ENCODE results near the gene CELA1. TPM values are rescaled to one million over a fixed set of nuclear protein-coding genes. Genes with fewer than 3 reads are reported as not detected.
"Not testable (repeated sequence)": the region's sequence is repeated elsewhere in the genome, so short reads cannot be mapped to it uniquely, and the experiment has no call there.

The CELA1 gene
- total RNA-seq, 1 experiment from 2014 or later, result not detected

DNA sequence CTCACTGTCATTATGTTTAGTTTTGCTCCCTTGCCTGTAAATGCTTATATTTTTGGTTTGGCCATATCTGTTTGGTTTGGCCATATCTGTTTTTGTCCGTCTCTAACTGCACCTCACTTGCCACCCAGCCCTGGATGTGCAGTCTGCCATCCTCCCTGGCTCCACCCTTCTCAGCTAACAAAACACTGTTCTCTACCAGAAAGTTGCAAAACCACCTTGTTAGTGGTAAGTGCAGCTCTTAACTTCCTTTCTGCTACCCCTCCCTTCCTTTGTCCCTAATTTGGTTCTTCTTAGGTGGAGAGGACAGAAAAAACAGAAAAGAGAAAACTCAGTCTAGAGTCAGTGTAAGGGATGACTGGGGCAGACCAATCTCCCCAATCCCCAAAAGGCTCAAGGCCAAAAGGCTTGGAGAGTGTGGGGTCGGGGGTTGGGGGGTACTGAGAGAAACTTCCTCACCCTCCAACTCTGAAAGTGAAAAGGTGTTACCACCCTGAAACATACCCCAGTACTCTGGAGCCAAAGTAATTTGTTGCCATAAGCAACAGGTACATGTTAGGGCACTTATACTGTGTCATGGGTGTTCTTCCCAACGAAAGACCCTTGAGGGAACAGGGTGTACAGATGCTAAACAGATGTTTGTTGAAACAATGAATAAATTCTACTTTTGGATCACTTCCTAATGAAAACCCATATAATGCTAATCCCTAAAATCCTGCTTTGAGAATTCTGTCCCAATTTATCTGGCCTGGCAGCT is 27.5 kb downstream of the CELA1 start:
- POLR2A ChIA-PET (ENCODE audit: low non-redundant PET), result no interaction called here
- H3K9me3 ChIP-seq (ENCODE audit: low read depth, low read length, poor library complexity, severe bottlenecking), result no peaks in the 10 kb centered on the region
- TF ChIP-seq EZH2 (IDR thresholded peaks at IDR 0.05; ENCODE audit: borderline replicate concordance, low read depth, low read length, poor library complexity, severe bottlenecking), result no peak
- TF ChIP-seq, protein P1, sequence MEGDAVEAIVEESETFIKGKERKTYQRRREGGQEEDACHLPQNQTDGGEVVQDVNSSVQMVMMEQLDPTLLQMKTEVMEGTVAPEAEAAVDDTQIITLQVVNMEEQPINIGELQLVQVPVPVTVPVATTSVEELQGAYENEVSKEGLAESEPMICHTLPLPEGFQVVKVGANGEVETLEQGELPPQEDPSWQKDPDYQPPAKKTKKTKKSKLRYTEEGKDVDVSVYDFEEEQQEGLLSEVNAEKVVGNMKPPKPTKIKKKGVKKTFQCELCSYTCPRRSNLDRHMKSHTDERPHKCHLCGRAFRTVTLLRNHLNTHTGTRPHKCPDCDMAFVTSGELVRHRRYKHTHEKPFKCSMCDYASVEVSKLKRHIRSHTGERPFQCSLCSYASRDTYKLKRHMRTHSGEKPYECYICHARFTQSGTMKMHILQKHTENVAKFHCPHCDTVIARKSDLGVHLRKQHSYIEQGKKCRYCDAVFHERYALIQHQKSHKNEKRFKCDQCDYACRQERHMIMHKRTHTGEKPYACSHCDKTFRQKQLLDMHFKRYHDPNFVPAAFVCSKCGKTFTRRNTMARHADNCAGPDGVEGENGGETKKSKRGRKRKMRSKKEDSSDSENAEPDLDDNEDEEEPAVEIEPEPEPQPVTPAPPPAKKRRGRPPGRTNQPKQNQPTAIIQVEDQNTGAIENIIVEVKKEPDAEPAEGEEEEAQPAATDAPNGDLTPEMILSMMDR (conservative IDR thresholded peaks at IDR 0.05; ENCODE audit: low read depth, low read length), result no peak
- no TSS peak for BruUV-seq (replicated peaks)
- H3K4me1 ChIP-seq (ENCODE audit: insufficient read depth, low read length, poor library complexity, severe bottlenecking), result no peaks in the 10 kb centered on the region
- H3K4me3 ChIP-seq (ENCODE audit: low read depth, low read length, poor library complexity, severe bottlenecking), result no peak overlapping the region
- no peaks in the 10 kb centered on the region for H3K27me3 ChIP-seq (replicated peaks; ENCODE audit: insufficient read depth, low read depth, low read length, poor library complexity)
- DNase-seq (ENCODE audit: low spot score), result no peak
- H3K36me3 ChIP-seq (ENCODE audit: insufficient read depth, low read length, poor library complexity, severe bottlenecking), result no peaks in the 10 kb centered on the region
- CTCF ChIA-PET, result no interaction called here
- intact Hi-C loops (cut with micrococcal nuclease; ENCODE audit: unreplicated experiment), result no loop called here
- H3K27ac ChIP-seq (ENCODE audit: low read depth, low read length, poor library complexity, severe bottlenecking), result no peak overlapping the region

GRCh38 chr12:51318057-51318806 is 28.2 kb downstream of the CELA1 start:
- DNase-seq (ENCODE audit: low spot score); H3K9me3 ChIP-seq (ENCODE audit: low read depth, low read length, poor library complexity, severe bottlenecking); intact Hi-C loops (cut with micrococcal nuclease; ENCODE audit: unreplicated experiment); POLR2A ChIA-PET (ENCODE audit: low non-redundant PET); H3K4me1 ChIP-seq (ENCODE audit: insufficient read depth, low read length, poor library complexity, severe bottlenecking); CTCF ChIA-PET; H3K36me3 ChIP-seq (ENCODE audit: insufficient read depth, low read length, poor library complexity, severe bottlenecking); H3K27ac ChIP-seq (ENCODE audit: low read depth, low read length, poor library complexity, severe bottlenecking); H3K27me3 ChIP-seq (replicated peaks; ENCODE audit: insufficient read depth, low read depth, low read length, poor library complexity); BruUV-seq (replicated peaks); H3K4me3 ChIP-seq (ENCODE audit: low read depth, low read length, poor library complexity, severe bottlenecking): not testable (repeated sequence)

- Histone ChIP-seq H3K4me1 (ENCODE audit: insufficient read depth, low read length, poor library complexity, severe bottlenecking) (no peaks in the 10 kb centered on the region), H3K27me3 (replicated peaks; ENCODE audit: insufficient read depth, low read depth, low read length, poor library complexity) (no peaks in the 10 kb centered on the region), H3K36me3 (ENCODE audit: insufficient read depth, low read length, poor library complexity, severe bottlenecking) (no peaks in the 10 kb centered on the region), H3K9me3 (ENCODE audit: low read depth, low read length, poor library complexity, severe bottlenecking) (no peaks in the 10 kb centered on the region), H3K4me3 (ENCODE audit: low read depth, low read length, poor library complexity, severe bottlenecking) (no peak overlapping the region), H3K27ac (ENCODE audit: low read depth, low read length, poor library complexity, severe bottlenecking) (no peak overlapping the region)
- no TSS peak for BruUV-seq (replicated peaks)
- ChIA-PET CTCF (no interaction called here), POLR2A (ENCODE audit: low non-redundant PET) (no interaction called here)
- TF ChIP-seq, protein P1 (conservative IDR thresholded peaks at IDR 0.05; ENCODE audit: low read depth, low read length), result no peak
- no peak for TF ChIP-seq EZH2 (IDR thresholded peaks at IDR 0.05; ENCODE audit: borderline replicate concordance, low read depth, low read length, poor library complexity, severe bottlenecking)
- intact Hi-C loops (cut with micrococcal nuclease; ENCODE audit: unreplicated experiment), result no loop called here
- DNase-seq (ENCODE audit: low spot score), result no peak
These were observed 35.1 kb downstream of the CELA1 start for GRCh38 chr12:51311389-51311788.
